Trophoblast cell (in vitro differentiated cells and primary cell): ENCODE measurements around the gene MIA2.

ENCODE experiments used
- DNase-seq, 2 donors: peaks; one replicate each; pipeline ENCODE4 v3.0.0-alpha.2; 2016
- H2AFZ ChIP-seq: 2 replicates; pipeline ENCODE4 v1.6.1; 2013; ENCODE audit warnings: low read length, moderate library complexity, mild to moderate bottlenecking; ENCODE audit not compliant: insufficient read depth, poor library complexity
- H2AK5ac ChIP-seq: 2 replicates; pipeline ENCODE4 v1.6.1; 2013; ENCODE audit warnings: mild to moderate bottlenecking, low read length
- H2BK120ac ChIP-seq: 2 replicates; pipeline ENCODE4 v1.6.1; 2013; ENCODE audit warnings: low read length, mild to moderate bottlenecking, moderate library complexity; ENCODE audit not compliant: insufficient read depth, poor library complexity
- H2BK12ac ChIP-seq: 2 replicates; pipeline ENCODE4 v1.6.1; 2013; ENCODE audit warnings: mild to moderate bottlenecking, low read length, moderate library complexity
- H2BK5ac ChIP-seq: 2 replicates; pipeline ENCODE4 v1.6.1; 2013; ENCODE audit warnings: low read length, low read depth, moderate library complexity, mild to moderate bottlenecking; ENCODE audit not compliant: poor library complexity
- H3K14ac ChIP-seq: 2 replicates; pipeline ENCODE4 v1.6.1; 2013; ENCODE audit warnings: mild to moderate bottlenecking, low read length
- H3K18ac ChIP-seq: 2 replicates; pipeline ENCODE4 v1.6.1; 2013; ENCODE audit warnings: mild to moderate bottlenecking, low read length
- H3K23ac ChIP-seq: 2 replicates; pipeline ENCODE4 v1.6.1; 2013; ENCODE audit warnings: low read length
- H3K27ac ChIP-seq: 2 replicates; pipeline ENCODE4 v1.5.1; 2013; ENCODE audit warnings: low read depth, mild to moderate bottlenecking, inconsistent platforms, low read length, moderate library complexity
- H3K27me3 ChIP-seq: 2 replicates; pipeline ENCODE4 v1.6.1; 2013; ENCODE audit warnings: inconsistent platforms, mild to moderate bottlenecking, low read length, moderate library complexity; ENCODE audit not compliant: insufficient read depth
- H3K36me3 ChIP-seq, 2 experiments: 1 replicate in 1 of 2; 2 replicates in 1 of 2; pipeline ENCODE4 v1.6.1; 2013; ENCODE audit warnings: low read length in 2 of 2, mild to moderate bottlenecking in 2 of 2, moderate library complexity in 1 of 2; ENCODE audit not compliant: insufficient read depth in 2 of 2, control insufficient read depth in 1 of 2
- H3K4ac ChIP-seq: 2 replicates; pipeline ENCODE4 v1.6.1; 2013; ENCODE audit warnings: low read depth, mild to moderate bottlenecking, low read length, moderate library complexity
- H3K4me1 ChIP-seq, 2 experiments: 1 replicate in 1 of 2; 2 replicates in 1 of 2; pipeline ENCODE4 v1.6.1; 2013; ENCODE audit warnings: low read length in 2 of 2, mild to moderate bottlenecking in 2 of 2, moderate library complexity in 1 of 2; ENCODE audit not compliant: insufficient read depth in 2 of 2, control insufficient read depth in 1 of 2
- H3K4me2 ChIP-seq: 2 replicates; pipeline ENCODE4 v1.6.1; 2013; ENCODE audit warnings: inconsistent platforms, mild to moderate bottlenecking, low read length, moderate library complexity
- H3K4me3 ChIP-seq: 2 replicates; pipeline ENCODE4 v1.5.1; 2013; ENCODE audit warnings: mild to moderate bottlenecking, low read depth, low read length, inconsistent platforms
- H3K79me1 ChIP-seq: one replicate; pipeline ENCODE4 v1.6.1; 2013; ENCODE audit warnings: low read length
- H3K79me2 ChIP-seq: 2 replicates; pipeline ENCODE4 v1.6.1; 2013; ENCODE audit warnings: low read length, mild to moderate bottlenecking; ENCODE audit not compliant: control insufficient read depth, insufficient read depth, poor library complexity
- H3K9ac ChIP-seq: 2 replicates; pipeline ENCODE4 v1.6.1; 2013; ENCODE audit warnings: mild to moderate bottlenecking, low read length
- H3K9me3 ChIP-seq: 2 replicates; pipeline ENCODE4 v1.6.1; 2013; ENCODE audit warnings: low read depth, mild to moderate bottlenecking, control low read depth, inconsistent platforms, low read length; ENCODE audit not compliant: insufficient read depth
- H4K12ac ChIP-seq: 2 replicates; pipeline ENCODE4 v1.6.1; 2013; ENCODE audit warnings: low read depth, mild to moderate bottlenecking, low read length, moderate library complexity
- H4K8ac ChIP-seq: 2 replicates; pipeline ENCODE4 v1.6.1; 2013; ENCODE audit warnings: low read depth, mild to moderate bottlenecking, low read length, moderate library complexity
- H4K91ac ChIP-seq: one replicate; pipeline ENCODE4 v1.6.1; 2013; ENCODE audit warnings: low read depth, mild to moderate bottlenecking, low read length, moderate library complexity
- WGBS: extraction: QIAGEN DNeasy Blood & Tissue Kit; methylation state at CpG from one replicate; pipeline ENCODE4 v1.1.7; 2013; ENCODE audit warnings: missing lambda C conversion rate; ENCODE audit not compliant: insufficient read length, insufficient coverage; ENCODE audit errors: extremely low coverage; 5-methylcytosine and 5-hydroxymethylcytosine counted together

Gene MIA2

DNA sequence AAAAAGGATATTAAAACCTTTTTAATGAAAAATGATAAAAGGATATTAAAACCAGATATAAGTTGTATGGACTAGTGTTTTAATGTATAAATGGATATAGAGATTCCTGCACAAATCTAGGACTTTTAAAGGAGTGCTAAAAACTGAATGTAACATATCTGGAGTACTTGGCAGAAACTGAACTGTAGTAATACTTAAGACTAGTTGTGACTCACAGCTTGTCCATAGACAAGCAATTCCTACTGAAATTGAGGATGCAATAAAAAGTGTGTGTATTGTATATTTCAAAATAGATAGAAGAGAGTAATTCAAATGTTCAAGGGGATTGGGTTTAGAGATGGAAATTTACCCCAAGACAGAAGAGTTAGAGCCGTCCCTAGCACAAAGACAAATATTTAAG, 138.9 kb downstream of the MIA2 start:
- H3K4me3 ChIP-seq = no peak overlapping the region
- H3K23ac ChIP-seq = no peak overlapping the region
- H3K27me3 ChIP-seq = no peaks in the 10 kb centered on the region
- H2AFZ ChIP-seq = no peak overlapping the region
- H2BK12ac ChIP-seq = no peak overlapping the region
- no CpG with 5 or more reads among the region's 1 CpG for WGBS
- no peak overlapping the region for H3K9ac ChIP-seq
- H4K12ac ChIP-seq = no peak overlapping the region
- peaks cover 3% of the 10 kb centered on the region in 2 experiments for H3K36me3 ChIP-seq
- DNase-seq = no peak
- H3K14ac ChIP-seq = no peak overlapping the region
- no peak overlapping the region for H3K18ac ChIP-seq
- H3K27ac ChIP-seq = no peak overlapping the region
- H3K4me2 ChIP-seq = no peak overlapping the region
- H3K4ac ChIP-seq = no peak overlapping the region
- H3K4me1 ChIP-seq = peaks cover 0 to 1% of the 10 kb centered on the region in 2 experiments
- no peaks in the 10 kb centered on the region for H3K79me1 ChIP-seq
- H2BK5ac ChIP-seq = no peak overlapping the region
- no peaks in the 10 kb centered on the region for H3K79me2 ChIP-seq
- H3K9me3 ChIP-seq = no peaks in the 10 kb centered on the region
- H2BK120ac ChIP-seq = no peak overlapping the region
- H2AK5ac ChIP-seq = no peak overlapping the region
- H4K8ac ChIP-seq = no peak overlapping the region
- no peak overlapping the region for H4K91ac ChIP-seq

DNA sequence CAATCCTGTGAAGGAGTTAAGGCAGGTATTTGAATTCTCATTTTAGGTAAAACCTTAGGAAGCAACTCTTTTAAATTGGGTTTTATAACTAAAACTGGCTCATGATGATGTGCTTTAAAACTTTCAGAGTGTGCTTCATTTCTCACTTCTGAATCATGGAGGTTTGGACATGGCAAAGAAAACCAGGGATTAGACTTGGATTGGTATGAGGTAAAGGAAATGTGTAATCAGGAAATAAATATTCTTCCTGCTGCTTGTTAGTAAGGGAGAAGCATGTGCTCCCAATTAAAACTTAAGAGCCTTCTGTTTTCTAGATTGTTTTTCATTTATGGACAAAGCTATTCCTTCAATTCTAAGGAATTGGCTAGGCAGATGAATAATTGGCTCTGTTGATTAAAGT, 141.1 kb downstream of the MIA2 start:
- H2BK5ac ChIP-seq = no peak overlapping the region
- no peak overlapping the region for H3K18ac ChIP-seq
- peaks cover 3% of the 10 kb centered on the region in 2 experiments for H3K36me3 ChIP-seq
- no peak overlapping the region for H4K12ac ChIP-seq
- no peak for DNase-seq
- no peak overlapping the region for H3K4ac ChIP-seq
- H2BK12ac ChIP-seq = no peak overlapping the region
- H3K9me3 ChIP-seq = no peaks in the 10 kb centered on the region
- H3K4me3 ChIP-seq = no peak overlapping the region
- H2AK5ac ChIP-seq = no peak overlapping the region
- H3K9ac ChIP-seq = no peak overlapping the region
- no peaks in the 10 kb centered on the region for H3K79me2 ChIP-seq
- no peak overlapping the region for H4K91ac ChIP-seq
- no peak overlapping the region for H4K8ac ChIP-seq
- no peak overlapping the region for H3K4me2 ChIP-seq
- peaks cover 0 to 1% of the 10 kb centered on the region in 2 experiments for H3K4me1 ChIP-seq
- no peak overlapping the region for H2AFZ ChIP-seq
- H3K27ac ChIP-seq = no peak overlapping the region
- H3K14ac ChIP-seq = no peak overlapping the region
- H3K23ac ChIP-seq = no peak overlapping the region
- no peaks in the 10 kb centered on the region for H3K27me3 ChIP-seq
- H3K79me1 ChIP-seq = no peaks in the 10 kb centered on the region
- H2BK120ac ChIP-seq = no peak overlapping the region

DNA sequence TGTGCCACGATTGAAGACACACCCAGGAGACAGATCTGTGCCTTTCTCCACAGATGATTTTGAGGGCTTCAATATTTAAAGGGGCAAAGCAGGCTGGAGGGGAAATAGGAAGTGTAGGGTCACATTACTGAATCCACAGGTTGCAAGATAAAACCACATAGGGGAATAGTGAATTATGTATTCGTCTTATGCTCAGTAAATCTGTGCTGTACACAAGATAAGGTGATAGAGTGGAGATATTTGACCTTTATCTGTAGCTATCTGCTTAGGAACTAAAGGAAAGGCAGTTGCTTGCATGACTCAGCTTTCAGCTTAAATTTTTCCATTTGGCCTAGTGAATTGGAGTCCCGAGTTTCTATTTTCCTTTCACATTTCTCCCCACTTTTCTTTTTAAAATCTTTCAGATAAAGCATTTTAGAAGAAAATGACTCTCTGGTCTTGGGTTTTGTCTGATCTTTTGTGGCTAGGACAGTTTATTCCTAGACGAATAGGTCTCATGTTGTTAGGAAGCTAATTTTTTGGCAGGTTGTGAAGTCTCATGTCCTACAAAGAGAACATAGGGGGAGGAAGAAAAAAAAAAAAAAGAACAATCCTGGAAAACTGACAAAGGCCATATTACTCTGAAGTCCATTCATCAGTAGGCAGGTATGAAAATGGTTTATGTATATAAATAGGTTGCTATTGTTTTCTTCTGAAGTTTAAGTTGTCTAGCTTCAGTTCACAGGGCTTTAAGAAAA, 143.1 kb downstream of the MIA2 start:
- H2BK12ac ChIP-seq = no peak overlapping the region
- H3K4ac ChIP-seq = no peak overlapping the region
- no peaks in the 10 kb centered on the region for H3K27me3 ChIP-seq
- no peak overlapping the region for H2AK5ac ChIP-seq
- H3K36me3 ChIP-seq = no peaks in the 10 kb centered on the region
- no peak overlapping the region for H3K14ac ChIP-seq
- no CpG with 5 or more reads among the region's 4 CpGs for WGBS
- H3K4me1 ChIP-seq = peaks cover 0 to 1% of the 10 kb centered on the region in 2 experiments
- H4K91ac ChIP-seq = no peak overlapping the region
- no peaks in the 10 kb centered on the region for H3K9me3 ChIP-seq
- H2AFZ ChIP-seq = no peak overlapping the region
- H3K4me3 ChIP-seq = no peak overlapping the region
- H3K23ac ChIP-seq = no peak overlapping the region
- H2BK5ac ChIP-seq = no peak overlapping the region
- no peaks in the 10 kb centered on the region for H3K79me2 ChIP-seq
- H3K79me1 ChIP-seq = no peaks in the 10 kb centered on the region
- no peak overlapping the region for H3K18ac ChIP-seq
- DNase-seq = peak; percentile 4 to 66
- no peak overlapping the region for H3K9ac ChIP-seq
- H3K27ac ChIP-seq = peak overlapping the region; percentile 41
- no peak overlapping the region for H3K4me2 ChIP-seq
- no peak overlapping the region for H4K8ac ChIP-seq
- no peak overlapping the region for H4K12ac ChIP-seq
- H2BK120ac ChIP-seq = no peak overlapping the region

DNA sequence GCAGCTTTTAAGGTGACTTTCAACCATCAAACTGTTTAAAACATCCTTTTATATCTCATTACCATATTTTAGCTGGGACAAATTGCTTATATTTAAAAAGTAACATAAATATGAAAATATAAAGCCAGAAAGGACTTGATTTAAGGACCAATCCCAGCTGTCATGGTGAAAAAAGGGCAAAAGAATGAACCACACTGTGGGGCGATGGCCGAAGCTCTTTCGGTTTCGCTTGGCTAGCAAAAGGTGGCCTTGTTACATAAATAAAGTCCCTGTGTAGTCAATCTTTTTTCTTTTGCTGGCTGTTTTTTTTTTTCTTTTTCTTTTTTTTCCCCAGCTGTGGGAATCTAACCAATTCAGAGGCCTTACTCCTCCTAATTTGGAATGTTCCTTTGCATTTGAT, 147.7 kb downstream of the MIA2 start:
- Histone ChIP-seq H3K9me3 (no peaks in the 10 kb centered on the region), H3K18ac (no peak overlapping the region), H3K36me3 (no peaks in the 10 kb centered on the region), H3K79me2 (no peaks in the 10 kb centered on the region), H4K12ac (no peak overlapping the region), H4K91ac (no peak overlapping the region), H4K8ac (no peak overlapping the region), H3K4me1 (peaks cover 0 to 1% of the 10 kb centered on the region in 2 experiments), H3K4me2 (no peak overlapping the region), H3K23ac (no peak overlapping the region), H2AK5ac (no peak overlapping the region), H2BK12ac (no peak overlapping the region), H2BK5ac (no peak overlapping the region), H3K27me3 (no peaks in the 10 kb centered on the region), H3K9ac (no peak overlapping the region), H3K4me3 (no peak overlapping the region), H3K14ac (no peak overlapping the region), H2AFZ (no peak overlapping the region), H3K4ac (no peak overlapping the region), H2BK120ac (no peak overlapping the region), H3K79me1 (no peaks in the 10 kb centered on the region), H3K27ac (no peak overlapping the region)
- no peak for DNase-seq
- WGBS = no CpG with 5 or more reads among the region's 4 CpGs
